Measurements from ENCODE around the gene DCAF17.
A peak's percentile ranks its signal among the peaks of the same experiment; 100 is the strongest.

DCAF17 gene

DNA sequence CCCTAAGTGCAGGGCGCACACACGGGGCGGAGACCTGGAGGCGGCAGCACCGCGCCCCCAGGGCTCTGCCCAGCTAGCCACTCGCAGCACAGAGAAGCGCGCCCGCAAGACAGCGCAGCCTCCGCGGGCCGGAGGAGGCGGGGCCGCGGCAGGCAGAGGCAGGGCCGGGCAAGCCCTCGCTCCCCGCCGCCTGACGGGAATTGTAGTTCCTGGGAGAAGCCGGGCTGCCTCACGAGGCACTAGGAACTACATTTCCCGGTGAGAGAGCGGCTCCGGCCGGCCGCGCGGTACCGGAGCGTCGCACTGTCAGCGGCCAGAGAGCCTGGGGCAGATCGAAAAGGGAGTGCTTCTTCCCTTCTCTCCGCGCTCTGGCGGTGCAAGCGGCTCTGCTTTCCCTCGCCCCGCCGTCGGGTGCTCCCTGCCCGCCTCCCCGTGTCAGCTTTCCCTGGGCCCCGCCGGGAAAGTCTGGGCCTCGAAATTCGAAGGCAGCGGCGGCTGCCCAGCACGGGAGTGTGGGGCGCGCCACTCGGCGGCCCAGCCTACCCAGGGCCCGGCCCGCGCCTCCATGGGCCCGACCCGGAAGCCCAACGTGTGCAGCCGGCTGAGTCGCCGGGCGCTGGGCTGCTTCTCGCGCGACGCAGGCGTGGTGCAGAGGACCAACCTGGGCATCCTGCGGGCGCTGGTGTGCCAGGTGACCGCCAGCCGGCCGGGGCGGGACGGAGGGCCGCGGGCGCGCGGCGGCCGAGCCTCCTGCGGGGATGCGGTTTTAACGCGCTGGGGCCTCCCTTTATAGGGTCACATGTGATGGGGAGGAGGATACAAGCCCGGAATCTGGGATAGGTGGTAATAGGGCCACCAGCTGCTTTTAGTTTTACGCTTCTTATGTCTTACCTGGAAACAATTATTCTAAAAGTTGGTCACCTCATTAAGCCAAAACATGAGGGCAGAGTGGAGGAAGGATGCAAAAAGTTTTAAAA, at the start of gene DCAF17:
Gene DCAF17, plus strand, starts transcription at position 214 of the 977 bp plus-strand sequence. Its CDS starts 352 bp downstream, at position 566.
- peaks cover 2% of the 10 kb centered on the region for H3K4me1 ChIP-seq (ENCODE audit: insufficient read depth, insufficient read length)
- H3K36me3 ChIP-seq (ENCODE audit: insufficient read depth, insufficient read length, low read length): peaks cover 44% of the 10 kb centered on the region
- H3K27me3 ChIP-seq (ENCODE audit: insufficient read depth, insufficient read length): no peaks in the 10 kb centered on the region

GRCh38 chr2:171386627-171387026, 47.4 kb upstream of the DCAF17 start:
- Histone ChIP-seq H3K9me3 (ENCODE audit: insufficient read depth, low read length) (0 out of 2 replicates have a peak, but pooled peaks cover 3% of the 10 kb centered on the region), H3K9ac (ENCODE audit: insufficient read length, low read depth) (no peak overlapping the region), H3K4me1 (ENCODE audit: insufficient read depth, insufficient read length) (peaks cover 3% of the 10 kb centered on the region), H3K4me3 (ENCODE audit: insufficient read length, low read depth) (no peak overlapping the region), H3K27me3 (ENCODE audit: insufficient read depth, insufficient read length) (no peaks in the 10 kb centered on the region), H3K36me3 (ENCODE audit: insufficient read depth, insufficient read length, low read length) (peaks cover 4% of the 10 kb centered on the region)
- TF ChIP-seq YY1 (IDR thresholded peaks at IDR 0.05; ENCODE audit: insufficient read depth, insufficient read length) (no peak), SUZ12 (IDR thresholded peaks at IDR 0.05; ENCODE audit: extremely low read depth, insufficient read depth, insufficient read length) (no peak), ZNF274 (IDR thresholded peaks at IDR 0.05; ENCODE audit: low read depth, low read length) (no peak)
- no peak for DNase-seq (ENCODE audit: low read depth, low spot score)

More for the DNA sequence above, at the start of gene DCAF17:
- H3K9ac ChIP-seq (ENCODE audit: insufficient read length, low read depth): peak within 1 kb of the TSS; percentile 92
- TF ChIP-seq ZNF274 (IDR thresholded peaks at IDR 0.05; ENCODE audit: low read depth, low read length) (no peak), SUZ12 (IDR thresholded peaks at IDR 0.05; ENCODE audit: extremely low read depth, insufficient read depth, insufficient read length) (no peak), YY1 (IDR thresholded peaks at IDR 0.05; ENCODE audit: insufficient read depth, insufficient read length) (no peak)
- peak within 1 kb of the TSS; percentile 84 for H3K4me3 ChIP-seq (ENCODE audit: insufficient read length, low read depth)
- peak; percentile 99 for DNase-seq (ENCODE audit: low read depth, low spot score)
- peaks cover 31% of the 10 kb centered on the region for H3K9me3 ChIP-seq (ENCODE audit: insufficient read depth, low read length)

- DNase-seq (ENCODE audit: low read depth, low spot score): no peak
Measured at GRCh38 chr2:171387052-171387451, 47.0 kb upstream of the DCAF17 start.

DNA sequence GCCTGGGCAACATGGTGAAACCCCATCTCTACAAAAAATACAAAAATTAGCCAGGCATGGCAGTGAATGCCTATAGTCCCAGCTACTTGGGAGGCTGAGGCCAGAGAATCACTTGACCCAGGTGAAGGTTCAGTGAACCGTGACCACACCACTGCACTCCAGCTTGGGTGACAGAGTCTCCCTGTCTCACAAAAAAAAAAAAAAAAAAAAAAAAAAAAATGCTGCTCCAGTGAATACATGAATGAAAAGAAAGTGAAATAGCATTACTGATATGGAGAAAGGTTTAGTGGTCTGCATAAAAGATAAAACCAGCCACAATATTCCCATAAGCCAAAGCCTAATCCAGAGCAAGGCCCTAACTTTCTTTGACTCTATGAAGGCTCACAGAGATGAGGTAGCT, 44.7 kb upstream of the DCAF17 start:
- TF ChIP-seq SUZ12 (IDR thresholded peaks at IDR 0.05; ENCODE audit: extremely low read depth, insufficient read depth, insufficient read length): no peak
- TF ChIP-seq YY1 (IDR thresholded peaks at IDR 0.05; ENCODE audit: insufficient read depth, insufficient read length): no peak
- no peak for TF ChIP-seq ZNF274 (IDR thresholded peaks at IDR 0.05; ENCODE audit: low read depth, low read length)
- Histone ChIP-seq H3K9me3 (ENCODE audit: insufficient read depth, low read length) (no peaks in the 10 kb centered on the region), H3K4me1 (ENCODE audit: insufficient read depth, insufficient read length) (peaks cover 3% of the 10 kb centered on the region), H3K27me3 (ENCODE audit: insufficient read depth, insufficient read length) (no peaks in the 10 kb centered on the region), H3K4me3 (ENCODE audit: insufficient read length, low read depth) (no peak overlapping the region), H3K9ac (ENCODE audit: insufficient read length, low read depth) (no peak overlapping the region), H3K36me3 (ENCODE audit: insufficient read depth, insufficient read length, low read length) (peaks cover 4% of the 10 kb centered on the region)
- DNase-seq (ENCODE audit: low read depth, low spot score): no peak

More at GRCh38 chr2:171387052-171387451, 47.0 kb upstream of the DCAF17 start:
- no peak overlapping the region for H3K9ac ChIP-seq (ENCODE audit: insufficient read length, low read depth)
- no peaks in the 10 kb centered on the region for H3K27me3 ChIP-seq (ENCODE audit: insufficient read depth, insufficient read length)
- peaks cover 3% of the 10 kb centered on the region for H3K4me1 ChIP-seq (ENCODE audit: insufficient read depth, insufficient read length)
- peaks cover 4% of the 10 kb centered on the region for H3K36me3 ChIP-seq (ENCODE audit: insufficient read depth, insufficient read length, low read length)
- TF ChIP-seq SUZ12 (IDR thresholded peaks at IDR 0.05; ENCODE audit: extremely low read depth, insufficient read depth, insufficient read length) (no peak), ZNF274 (IDR thresholded peaks at IDR 0.05; ENCODE audit: low read depth, low read length) (no peak), YY1 (IDR thresholded peaks at IDR 0.05; ENCODE audit: insufficient read depth, insufficient read length) (no peak)
- 0 out of 2 replicates have a peak, but pooled peaks cover 3% of the 10 kb centered on the region for H3K9me3 ChIP-seq (ENCODE audit: insufficient read depth, low read length)
- H3K4me3 ChIP-seq (ENCODE audit: insufficient read length, low read depth): no peak overlapping the region

- Histone ChIP-seq H3K27me3 (ENCODE audit: insufficient read depth, insufficient read length) (no peaks in the 10 kb centered on the region), H3K9me3 (ENCODE audit: insufficient read depth, low read length) (no peaks in the 10 kb centered on the region), H3K9ac (ENCODE audit: insufficient read length, low read depth) (no peak overlapping the region), H3K36me3 (ENCODE audit: insufficient read depth, insufficient read length, low read length) (peaks cover 4% of the 10 kb centered on the region), H3K4me3 (ENCODE audit: insufficient read length, low read depth) (no peak overlapping the region), H3K4me1 (ENCODE audit: insufficient read depth, insufficient read length) (peaks cover 3% of the 10 kb centered on the region)
- no peak for DNase-seq (ENCODE audit: low read depth, low spot score)
- TF ChIP-seq SUZ12 (IDR thresholded peaks at IDR 0.05; ENCODE audit: extremely low read depth, insufficient read depth, insufficient read length) (no peak), YY1 (IDR thresholded peaks at IDR 0.05; ENCODE audit: insufficient read depth, insufficient read length) (no peak), ZNF274 (IDR thresholded peaks at IDR 0.05; ENCODE audit: low read depth, low read length) (no peak)
Measured at GRCh38 chr2:171389780-171390179, 44.2 kb upstream of the DCAF17 start.

- no peak overlapping the region for H3K4me3 ChIP-seq (ENCODE audit: insufficient read length, low read depth)
- no peak for DNase-seq (ENCODE audit: low read depth, low spot score)
- H3K9me3 ChIP-seq (ENCODE audit: insufficient read depth, low read length): no peaks in the 10 kb centered on the region
- H3K4me1 ChIP-seq (ENCODE audit: insufficient read depth, insufficient read length): peaks cover 3% of the 10 kb centered on the region
- no peak overlapping the region for H3K9ac ChIP-seq (ENCODE audit: insufficient read length, low read depth)
- H3K27me3 ChIP-seq (ENCODE audit: insufficient read depth, insufficient read length): no peaks in the 10 kb centered on the region
- H3K36me3 ChIP-seq (ENCODE audit: insufficient read depth, insufficient read length, low read length): peaks cover 4% of the 10 kb centered on the region
- TF ChIP-seq ZNF274 (IDR thresholded peaks at IDR 0.05; ENCODE audit: low read depth, low read length) (no peak), YY1 (IDR thresholded peaks at IDR 0.05; ENCODE audit: insufficient read depth, insufficient read length) (no peak), SUZ12 (IDR thresholded peaks at IDR 0.05; ENCODE audit: extremely low read depth, insufficient read depth, insufficient read length) (no peak)
Measured at GRCh38 chr2:171390941-171391516, 43.0 kb upstream of the DCAF17 start.

GRCh38 chr2:171391532-171391931, 42.5 kb upstream of the DCAF17 start:
- TF ChIP-seq YY1 (IDR thresholded peaks at IDR 0.05; ENCODE audit: insufficient read depth, insufficient read length): no peak
- no peak for TF ChIP-seq SUZ12 (IDR thresholded peaks at IDR 0.05; ENCODE audit: extremely low read depth, insufficient read depth, insufficient read length)
- no peak for TF ChIP-seq ZNF274 (IDR thresholded peaks at IDR 0.05; ENCODE audit: low read depth, low read length)
- H3K9ac ChIP-seq (ENCODE audit: insufficient read length, low read depth): no peak overlapping the region
- H3K9me3 ChIP-seq (ENCODE audit: insufficient read depth, low read length): no peaks in the 10 kb centered on the region
- DNase-seq (ENCODE audit: low read depth, low spot score): no peak
- H3K4me1 ChIP-seq (ENCODE audit: insufficient read depth, insufficient read length): peaks cover 3% of the 10 kb centered on the region
- H3K4me3 ChIP-seq (ENCODE audit: insufficient read length, low read depth): no peak overlapping the region
- no peaks in the 10 kb centered on the region for H3K27me3 ChIP-seq (ENCODE audit: insufficient read depth, insufficient read length)
- peaks cover 4% of the 10 kb centered on the region for H3K36me3 ChIP-seq (ENCODE audit: insufficient read depth, insufficient read length, low read length)

Data from NT2/D1 (cell line).